ENCODE measurements around the gene UBTF. TPM values are rescaled to one million over a fixed set of nuclear protein-coding genes. Genes with fewer than 3 reads are reported as not detected.
A peak's percentile ranks its signal among the peaks of the same experiment; 100 is the strongest.

Gene UBTF
- polyA plus RNA-seq, 1 donor (not counting 4 experiments of a cell fraction or from before 2014, with no cell fraction given), result 23.0 TPM

GRCh38 chr17:44186307-44187130, 33.0 kb downstream of the UBTF start, which contains the start of gene TMUB2:
TSS of gene TMUB2 (plus strand) at chr17:44186972. CDS start at chr17:44187709, 737 bp downstream.
- peak within 1 kb of the TSS; percentile 97 for H3K27ac ChIP-seq (ENCODE audit: control insufficient read depth, insufficient read depth, low read length)
- H2AFZ ChIP-seq (ENCODE audit: control insufficient read depth, low read length), result peak within 1 kb of the TSS; percentile 91
- H3K4me2 ChIP-seq (ENCODE audit: control insufficient read depth, extremely low read depth, insufficient read depth, low read depth, low read length), result peak within 1 kb of the TSS; percentile 90
- H3K79me2 ChIP-seq (ENCODE audit: control insufficient read depth, insufficient read depth, low read length), result peaks cover 37% of the 10 kb centered on the region
- H3K4me1 ChIP-seq (ENCODE audit: control insufficient read depth, extremely low read depth, insufficient read depth, low read length), result peaks cover 11% of the 10 kb centered on the region
- TF ChIP-seq EZH2 (IDR thresholded peaks at IDR 0.05; ENCODE audit: low read length) (no peak), CTCF (optimal IDR thresholded peaks at IDR 0.05 in 1 of 3, IDR thresholded peaks at IDR 0.05 in 1 of 3, conservative IDR thresholded peaks at IDR 0.05 in 1 of 3; ENCODE audit: extremely low read depth in 1 of 3, insufficient read depth in 2 of 3, low read length in 3 of 3) (no peak)
- no peaks in the 10 kb centered on the region for H4K20me1 ChIP-seq (ENCODE audit: control insufficient read depth, extremely low read depth, insufficient read depth, low read length)
- H3K36me3 ChIP-seq (ENCODE audit: control insufficient read depth in 2 of 2, extremely low read depth in 1 of 2, insufficient read depth in 2 of 2, low read length in 2 of 2), result peaks cover 14 to 15% of the 10 kb centered on the region in 2 experiments
- H3K9me1 ChIP-seq (ENCODE audit: control insufficient read depth, extremely low read depth, insufficient read depth, low read length), result no peaks in the 10 kb centered on the region
- peak; percentile 87 for FAIRE-seq
- H3K27me3 ChIP-seq (ENCODE audit: control insufficient read depth, extremely low read depth, insufficient read depth, low read length), result no peaks in the 10 kb centered on the region
- no peaks in the 10 kb centered on the region for H3K9me3 ChIP-seq (ENCODE audit: control insufficient read depth, low read depth, low read length)
- H3K9ac ChIP-seq (ENCODE audit: control insufficient read depth, extremely low read depth, insufficient read depth, low read length), result peak within 1 kb of the TSS; percentile 96
- peak; percentile 98 for DNase-seq (ENCODE audit: low read depth, low spot score)
- dilution Hi-C loops (cut with MboI; ENCODE audit: extremely low pct_ligation_motif_present, low sequenced_read_pairs), result no loop called here
- H3K4me3 ChIP-seq (ENCODE audit: control insufficient read depth in 2 of 3, extremely low read depth in 1 of 3, insufficient read depth in 2 of 3, low read depth in 1 of 3, low read length in 3 of 3), result peak within 1 kb of the TSS; percentile 91 to 100 (median 97)

DNA sequence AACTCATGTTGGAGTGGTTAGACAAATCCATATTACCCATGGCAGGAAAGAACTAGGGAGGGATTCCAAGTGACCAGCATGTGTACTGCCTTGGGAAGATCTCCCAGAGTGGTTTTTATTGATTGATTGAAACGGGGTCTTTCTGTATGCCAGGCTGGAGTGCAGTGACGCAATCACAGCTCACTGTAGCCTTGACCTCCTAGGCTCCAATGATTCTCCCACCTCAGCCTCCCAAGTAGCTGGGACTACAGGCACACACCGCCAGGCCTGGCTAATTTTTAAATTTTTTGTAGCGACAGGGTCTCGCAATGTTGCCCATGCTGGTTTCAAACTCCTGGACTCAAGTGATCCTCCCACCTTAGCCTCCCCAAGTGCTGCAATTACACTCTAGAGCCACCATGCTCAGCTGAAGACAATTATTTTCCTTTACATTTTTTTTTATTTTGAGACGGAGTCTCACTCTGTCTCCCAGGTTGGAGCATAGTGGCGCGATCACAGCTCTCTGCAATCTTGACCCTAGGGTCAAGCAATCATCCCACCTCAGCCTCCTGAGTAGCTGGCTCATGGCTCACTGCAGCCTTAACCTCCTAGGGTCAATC, 35.2 kb downstream of the UBTF start:
- H2AFZ ChIP-seq (ENCODE audit: control insufficient read depth, low read length), result no peak overlapping the region
- no peak for TF ChIP-seq EZH2 (IDR thresholded peaks at IDR 0.05; ENCODE audit: low read length)
- TF ChIP-seq CTCF (optimal IDR thresholded peaks at IDR 0.05 in 1 of 3, IDR thresholded peaks at IDR 0.05 in 1 of 3, conservative IDR thresholded peaks at IDR 0.05 in 1 of 3; ENCODE audit: extremely low read depth in 1 of 3, insufficient read depth in 2 of 3, low read length in 3 of 3), result no peak
- H3K4me3 ChIP-seq (ENCODE audit: control insufficient read depth in 2 of 3, extremely low read depth in 1 of 3, insufficient read depth in 2 of 3, low read depth in 1 of 3, low read length in 3 of 3), result no peak overlapping the region
- dilution Hi-C loops (cut with MboI; ENCODE audit: extremely low pct_ligation_motif_present, low sequenced_read_pairs), result no loop called here
- H3K27ac ChIP-seq (ENCODE audit: control insufficient read depth, insufficient read depth, low read length), result no peak overlapping the region
- no peak overlapping the region for H3K4me2 ChIP-seq (ENCODE audit: control insufficient read depth, extremely low read depth, insufficient read depth, low read depth, low read length)
- no peaks in the 10 kb centered on the region for H3K27me3 ChIP-seq (ENCODE audit: control insufficient read depth, extremely low read depth, insufficient read depth, low read length)
- H4K20me1 ChIP-seq (ENCODE audit: control insufficient read depth, extremely low read depth, insufficient read depth, low read length), result no peaks in the 10 kb centered on the region
- no peak overlapping the region for H3K9ac ChIP-seq (ENCODE audit: control insufficient read depth, extremely low read depth, insufficient read depth, low read length)
- H3K9me3 ChIP-seq (ENCODE audit: control insufficient read depth, low read depth, low read length), result no peaks in the 10 kb centered on the region
- no peak for DNase-seq (ENCODE audit: low read depth, low spot score)
- H3K36me3 ChIP-seq (ENCODE audit: control insufficient read depth in 2 of 2, extremely low read depth in 1 of 2, insufficient read depth in 2 of 2, low read length in 2 of 2), result peaks cover 1 to 6% of the 10 kb centered on the region in 2 experiments
- H3K4me1 ChIP-seq (ENCODE audit: control insufficient read depth, extremely low read depth, insufficient read depth, low read length), result peaks cover 11% of the 10 kb centered on the region
- FAIRE-seq, result no peak
- peaks cover 37% of the 10 kb centered on the region for H3K79me2 ChIP-seq (ENCODE audit: control insufficient read depth, insufficient read depth, low read length)
- H3K9me1 ChIP-seq (ENCODE audit: control insufficient read depth, extremely low read depth, insufficient read depth, low read length), result no peaks in the 10 kb centered on the region
